B cell (primary cell): ENCODE measurements around the gene SSH3. TPM values are rescaled to one million over a fixed set of nuclear protein-coding genes. Genes with fewer than 3 reads are reported as not detected.

Experiments
- ATAC-seq: fragments of 200-7000 bp; cut with Tn5 transposase; one replicate; pipeline ENCODE4 v1.10.0; 2021; ENCODE audit warnings: low read depth, mild to moderate bottlenecking, moderate number of reproducible peaks, moderate library complexity
- CTCF ChIA-PET: fragments of 350-600 bp; sonication (Branson Sonifier 250); formaldehyde crosslinking; loops from one replicate; lab custom pipeline; 2021; ENCODE audit warnings: antibody characterized with exemption, inconsistent platforms; lab: Charles Lee
- POLR2A ChIA-PET: fragments of 350-600 bp; sonication (Branson Sonifier 250); formaldehyde crosslinking; loops from one replicate; lab custom pipeline; 2021; ENCODE audit warnings: antibody characterized with exemption; lab: Charles Lee
- DNase-seq: peaks from one replicate; pipeline ENCODE4 v3.0.0; 2013
- H2AFZ ChIP-seq: 2 replicates; pipeline ENCODE4 v1.6.1; 2012; ENCODE audit warnings: mild to moderate bottlenecking, low read depth, low read length; ENCODE audit not compliant: insufficient read depth, poor library complexity, severe bottlenecking
- H3K27ac ChIP-seq, 2 donors: 1 replicate in 1 of 2; 2 replicates in 1 of 2; pipeline ENCODE4 v1.5.1; 2012 to 2013; ENCODE audit warnings: low read length in 2 of 2, mild to moderate bottlenecking in 2 of 2, moderate library complexity in 1 of 2
- H3K27me3 ChIP-seq, 4 experiments: fragments of 200-600 bp in 1 of 4; sonication (generic) in 1 of 4; replicated peaks in 1 of 4; 1 replicate in 2 of 4; 2 replicates in 2 of 4; pipeline versions ENCODE4 v1.6.1 to v1.7.0; 2013 to 2016; ENCODE audit warnings: low read length in 3 of 4, mild to moderate bottlenecking in 2 of 4, mixed read lengths in 1 of 4, moderate library complexity in 1 of 4; ENCODE audit not compliant: insufficient read depth in 4 of 4, control insufficient read depth in 3 of 4; ENCODE audit errors: control extremely low read depth in 1 of 4
- H3K36me3 ChIP-seq, 2 experiments: replicated peaks in 1 of 2; 1 replicate in 1 of 2; 2 replicates in 1 of 2; pipeline versions ENCODE4 v1.6.1 to v1.7.1; 2013; ENCODE audit warnings: low read length in 1 of 2; ENCODE audit not compliant: insufficient read depth in 2 of 2, control insufficient read depth in 1 of 2; ENCODE audit errors: control extremely low read depth in 1 of 2, extremely low read depth in 1 of 2
- H3K4me1 ChIP-seq, 2 donors: fragments of 200-600 bp in 1 of 2; sonication (generic) in 1 of 2; 1 replicate in 1 of 2; 2 replicates in 1 of 2; pipeline versions ENCODE4 v1.5.1 to v1.6.1; 2013 to 2017; ENCODE audit warnings: low read length in 2 of 2; ENCODE audit not compliant: control insufficient read depth in 2 of 2, insufficient read depth in 2 of 2
- H3K4me2 ChIP-seq: replicated peaks from 2 replicates; pipeline ENCODE3; 2012; ENCODE audit warnings: mild to moderate bottlenecking, low read depth, low read length; ENCODE audit not compliant: poor library complexity, severe bottlenecking
- H3K4me3 ChIP-seq, 5 experiments: fragments of 200-600 bp in 1 of 5; sonication (generic) in 1 of 5; 1 replicate in 3 of 5; 2 replicates in 2 of 5; pipeline versions ENCODE4 v1.5.1 to v1.7.0; 2011 to 2016; ENCODE audit warnings: low read length in 4 of 5, mild to moderate bottlenecking in 4 of 5, low read depth in 2 of 5, control low read depth in 1 of 5, moderate library complexity in 1 of 5; ENCODE audit not compliant: insufficient read depth in 1 of 5; ENCODE audit errors: control extremely low read depth in 1 of 5, extremely low read depth in 1 of 5
- H3K79me2 ChIP-seq: fragments of 200-600 bp; sonication (generic); one replicate; pipeline ENCODE4 v1.6.0; 2016; ENCODE audit warnings: low read length; ENCODE audit not compliant: control insufficient read depth, insufficient read depth
- H3K9ac ChIP-seq: fragments of 200-600 bp; sonication (generic); 2 replicates; pipeline ENCODE4 v1.6.1; 2017; ENCODE audit warnings: mild to moderate bottlenecking, low read length, moderate library complexity
- H3K9me3 ChIP-seq, 3 donors: one replicate each; pipeline versions ENCODE4 v1.6.1 to v1.7.1; 2013; ENCODE audit warnings: low read length in 2 of 3; ENCODE audit not compliant: control insufficient read depth in 2 of 3, insufficient read depth in 1 of 3; ENCODE audit errors: control extremely low read depth in 1 of 3
- H4K20me1 ChIP-seq: 2 replicates; pipeline ENCODE4 v1.6.0; 2012; ENCODE audit warnings: mild to moderate bottlenecking, low read length; ENCODE audit not compliant: insufficient read depth, control insufficient read depth, poor library complexity, severe bottlenecking
- H3K27ac Mint-ChIP-seq: one replicate; pipeline ENCODE4 v1.8.0; 2021; ENCODE audit warnings: mixed read lengths
- H3K27me3 Mint-ChIP-seq: one replicate; pipeline ENCODE4 v1.8.0; 2021; ENCODE audit warnings: mixed read lengths
- H3K4me1 Mint-ChIP-seq: one replicate; pipeline ENCODE4 v1.8.0; 2021; ENCODE audit warnings: mixed read lengths
- H3K4me3 Mint-ChIP-seq: one replicate; pipeline ENCODE4 v1.8.0; 2021; ENCODE audit warnings: mixed read lengths
- H3K9me3 Mint-ChIP-seq: one replicate; pipeline ENCODE4 v1.8.0; 2022; ENCODE audit warnings: mixed read lengths; ENCODE audit not compliant: insufficient read depth
- EZH2 ChIP-seq: IDR thresholded peaks from 2 replicates; pipeline ENCODE4 v1.6.1; 2012; ENCODE audit warnings: borderline replicate concordance, low read depth, mild to moderate bottlenecking, moderate library complexity, low read length; ENCODE audit not compliant: insufficient read depth, poor library complexity, severe bottlenecking
- WGBS: methylation state at CpG from one replicate; pipeline ENCODE4 v1.1.5; 2013; ENCODE audit warnings: missing lambda C conversion rate; ENCODE audit not compliant: insufficient coverage; 5-methylcytosine and 5-hydroxymethylcytosine counted together
- intact Hi-C: fragments of 100-400 bp; cut with micrococcal nuclease; formaldehyde crosslinking; loops from one replicate; pipeline ENCODE4 v1.10.0; 2022
- polyA plus RNA-seq: library from polyadenylated mRNA; depleted of rRNA; stranded (reverse); fragments of >200 nt; gene quantifications from 2 replicates; pipeline ENCODE4 v1.2.3, GENCODE V29; 2012
- total RNA-seq, 2 donors: library from RNA; stranded (reverse); fragments of 120-200 nt in 1 of 2; gene quantifications; 1 replicate in 1 of 2; 2 replicates in 1 of 2; pipeline versions ENCODE4 v1.2.3 to v1.2.4, GENCODE V29; 2013 to 2022
- TF ChIP-seq, protein P1 (sequence below): fragments of 200-600 bp; IDR thresholded peaks from one replicate; pipeline ENCODE4 v1.8.0; 2022; ENCODE audit warnings: antibody characterized with exemption, mild to moderate bottlenecking

The SSH3 gene
- total and polyA plus RNA-seq, 2 donors (not counting 1 experiment from before 2014, with no cell fraction given): 4.0 to 7.2 TPM

- H3K4me3 Mint-ChIP-seq: no peak overlapping the region
- peaks cover 37% of the 10 kb centered on the region for H3K4me1 Mint-ChIP-seq
- no peak overlapping the region for H3K9ac ChIP-seq
- H3K27ac Mint-ChIP-seq: peak overlapping the region; percentile 97
- peaks cover 38 to 48% of the 10 kb centered on the region in 2 donors for H3K4me1 ChIP-seq
- peaks cover 48% of the 10 kb centered on the region for H4K20me1 ChIP-seq
- intact Hi-C loops: loop anchor here (5.0 kb wide), 1 partner anchor 96 kb away; no protein-coding TSS in a partner anchor
- DNase-seq: no peak
- peaks cover 0 to 74% of the 10 kb centered on the region in 2 experiments for H3K36me3 ChIP-seq
- no peak overlapping the region for H2AFZ ChIP-seq
- CTCF ChIA-PET: interaction anchor here (0.5 to 4.2 kb wide), 6 partner anchors 8 to 181 kb away, joined by 3 to 35 read pairs (median 3); partner anchors contain the start of gene GRK2
- TF ChIP-seq, protein P1, sequence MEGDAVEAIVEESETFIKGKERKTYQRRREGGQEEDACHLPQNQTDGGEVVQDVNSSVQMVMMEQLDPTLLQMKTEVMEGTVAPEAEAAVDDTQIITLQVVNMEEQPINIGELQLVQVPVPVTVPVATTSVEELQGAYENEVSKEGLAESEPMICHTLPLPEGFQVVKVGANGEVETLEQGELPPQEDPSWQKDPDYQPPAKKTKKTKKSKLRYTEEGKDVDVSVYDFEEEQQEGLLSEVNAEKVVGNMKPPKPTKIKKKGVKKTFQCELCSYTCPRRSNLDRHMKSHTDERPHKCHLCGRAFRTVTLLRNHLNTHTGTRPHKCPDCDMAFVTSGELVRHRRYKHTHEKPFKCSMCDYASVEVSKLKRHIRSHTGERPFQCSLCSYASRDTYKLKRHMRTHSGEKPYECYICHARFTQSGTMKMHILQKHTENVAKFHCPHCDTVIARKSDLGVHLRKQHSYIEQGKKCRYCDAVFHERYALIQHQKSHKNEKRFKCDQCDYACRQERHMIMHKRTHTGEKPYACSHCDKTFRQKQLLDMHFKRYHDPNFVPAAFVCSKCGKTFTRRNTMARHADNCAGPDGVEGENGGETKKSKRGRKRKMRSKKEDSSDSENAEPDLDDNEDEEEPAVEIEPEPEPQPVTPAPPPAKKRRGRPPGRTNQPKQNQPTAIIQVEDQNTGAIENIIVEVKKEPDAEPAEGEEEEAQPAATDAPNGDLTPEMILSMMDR: no peak
- TF ChIP-seq EZH2: no peak
- no peak overlapping the region for H3K4me3 ChIP-seq
- no peaks in the 10 kb centered on the region for H3K27me3 Mint-ChIP-seq
- POLR2A ChIA-PET: interaction anchor here (3.5 to 6.8 kb wide), 4 partner anchors 8 to 16 kb away, joined by 13 to 131 read pairs (median 56); partner anchors contain the start of gene GRK2
- H3K79me2 ChIP-seq: peaks cover 62% of the 10 kb centered on the region
- H3K4me2 ChIP-seq: peak overlapping the region; percentile 100
- no peaks in the 10 kb centered on the region for H3K27me3 ChIP-seq
- H3K9me3 ChIP-seq: no peaks in the 10 kb centered on the region
- ATAC-seq: no peak
- WGBS: 45% methylated on average over 24 of the region's 39 CpGs
- no peaks in the 10 kb centered on the region for H3K9me3 Mint-ChIP-seq
- H3K27ac ChIP-seq: peak overlapping the region; percentile 86 to 92
Observed at GRCh38 chr11:67285541-67286498, 17.5 kb upstream of the SSH3 start.
